ENCODE data around the gene HNF1B.

GRCh38 chr17:37671824-37672547 is 72.9 kb downstream of the HNF1B start:
- TF ChIP-seq CTCF (IDR thresholded peaks at IDR 0.05): no peak
- no peak for TF ChIP-seq POLR2A (IDR thresholded peaks at IDR 0.05)
